Sigmoid colon (tissue), 7 donors: Measurements from ENCODE around the gene KCNIP4. TPM values are rescaled to one million over a fixed set of nuclear protein-coding genes. Genes with fewer than 3 reads are reported as not detected.

Source experiments
- DNase-seq: peaks from one replicate; pipeline ENCODE4 v3.0.0-alpha.2; 2019
- H3K27ac ChIP-seq, 4 donors: fragments of 200-600 bp; sonication (generic); one replicate each; pipeline ENCODE4 v1.5.1; 2016 to 2019; ENCODE audit warnings: mild to moderate bottlenecking in 1 of 4
- H3K27me3 ChIP-seq, 3 donors: fragments of 200-600 bp; sonication (generic); one replicate each; pipeline ENCODE4 v1.5.1; 2019; ENCODE audit warnings: mild to moderate bottlenecking in 1 of 3
- H3K36me3 ChIP-seq, 4 donors: fragments of 200-600 bp; sonication (generic); one replicate each; pipeline ENCODE4 v1.5.1; 2016 to 2019
- H3K4me1 ChIP-seq, 4 donors: fragments of 200-600 bp; sonication (generic); one replicate each; pipeline ENCODE4 v1.5.1; 2017 to 2019
- H3K4me3 ChIP-seq, 4 donors: fragments of 200-600 bp; sonication (generic); one replicate each; pipeline ENCODE4 v1.5.1; 2017 to 2019; ENCODE audit warnings: mild to moderate bottlenecking in 2 of 4, moderate library complexity in 1 of 4
- H3K9me3 ChIP-seq, 4 donors: fragments of 200-600 bp in 3 of 4; sonication (generic) in 3 of 4; one replicate each; pipeline versions ENCODE4 v1.5.1 to v1.6.1; 2013 to 2019
- CTCF ChIP-seq, 4 experiments: fragments of 450-650 bp in 3 of 4; fragments of 200-600 bp in 1 of 4; IDR thresholded peaks; one replicate each; pipeline ENCODE4 v1.5.1; 2016 to 2019; ENCODE audit warnings: antibody characterized with exemption in 4 of 4, mild to moderate bottlenecking in 3 of 4, moderate library complexity in 2 of 4
- EP300 ChIP-seq, 4 donors: sonication (generic); formaldehyde crosslinking; IDR thresholded peaks; one replicate each; pipeline ENCODE4 v1.6.1; 2017; ENCODE audit warnings: antibody characterized with exemption in 4 of 4
- POLR2A ChIP-seq, 2 donors: fragments of 450-650 bp; IDR thresholded peaks; one replicate each; pipeline ENCODE4 v1.6.1; 2016; ENCODE audit warnings: antibody characterized with exemption in 2 of 2, mild to moderate bottlenecking in 2 of 2, moderate library complexity in 2 of 2
- POLR2AphosphoS5 ChIP-seq, 4 donors: sonication (generic); formaldehyde crosslinking; IDR thresholded peaks; one replicate each; pipeline ENCODE4 v1.6.1; 2017; ENCODE audit warnings: antibody characterized with exemption in 4 of 4
- WGBS, 2 donors: extraction: QIAGEN DNeasy Blood & Tissue Kit; methylation state at CpG; one replicate each; pipeline ENCODE4 v1.1.7; 2013; 5-methylcytosine and 5-hydroxymethylcytosine counted together
- intact Hi-C: fragments of 100-400 bp; cut with DNase I; formaldehyde crosslinking; loops from one replicate; pipeline ENCODE4 v1.15.1; 2023
- polyA plus RNA-seq, 3 donors: library from polyadenylated mRNA; stranded (reverse); fragments of 200-250 nt; gene quantifications; one replicate each; pipeline ENCODE4 v1.2.3, GENCODE V29; 2013
- total RNA-seq, 4 donors: library from RNA; depleted of rRNA; stranded (reverse); fragments of >200 nt; gene quantifications; one replicate each; pipeline ENCODE4 v1.1.0, GENCODE V29; 2016
- donor health status: healthy with polysubstance abuse.
- donor health status: Bipolar disorder and iron deficiency.
- donor health status: healthy.

The KCNIP4 gene
- total and polyA plus RNA-seq, 7 donors, result 0.60 to 28.5 (median 14.0) TPM; not detected in 1

GRCh38 chr4:21753084-21753760 lies 195.3 kb downstream of the KCNIP4 start:
- Histone ChIP-seq H3K4me1 (peaks cover 0 to 12% (median 9%) of the 10 kb centered on the region in 4 donors), H3K4me3 (no peak overlapping the region), H3K27me3 (no peaks in the 10 kb centered on the region), H3K27ac (no peak overlapping the region), H3K36me3 (no peaks in the 10 kb centered on the region), H3K9me3 (no peaks in the 10 kb centered on the region)
- DNase-seq, result no peak
- TF ChIP-seq POLR2AphosphoS5 (IDR thresholded peaks at IDR 0.05), result no peak
- TF ChIP-seq CTCF (IDR thresholded peaks at IDR 0.05), result no peak
- no peak for TF ChIP-seq EP300 (IDR thresholded peaks at IDR 0.05)
- no peak for TF ChIP-seq POLR2A (IDR thresholded peaks at IDR 0.05)
- WGBS, 2 donors, result 91 to 92% methylated on average over 3 of the region's 3 CpGs
- intact Hi-C loops, result no loop called here

- H3K36me3 ChIP-seq, result no peaks in the 10 kb centered on the region
- DNase-seq, result no peak
- no peaks in the 10 kb centered on the region for H3K9me3 ChIP-seq
- H3K4me3 ChIP-seq, result no peak overlapping the region
- H3K27me3 ChIP-seq, result no peaks in the 10 kb centered on the region
- intact Hi-C loops, result no loop called here
- H3K4me1 ChIP-seq, result peaks cover 0 to 12% (median 9%) of the 10 kb centered on the region in 4 donors
- no peak overlapping the region for H3K27ac ChIP-seq
- TF ChIP-seq POLR2AphosphoS5 (IDR thresholded peaks at IDR 0.05) (no peak), POLR2A (IDR thresholded peaks at IDR 0.05) (no peak), CTCF (IDR thresholded peaks at IDR 0.05) (no peak), EP300 (IDR thresholded peaks at IDR 0.05) (no peak)
Measured at GRCh38 chr4:21752616-21753015, 196.0 kb downstream of the KCNIP4 start.

GRCh38 chr4:21749924-21750323 lies 198.6 kb downstream of the KCNIP4 start:
- no peaks in the 10 kb centered on the region for H3K36me3 ChIP-seq
- 81 to 88% methylated on average over 3 of the region's 3 CpGs for WGBS, 2 donors
- intact Hi-C loops, result no loop called here
- H3K27ac ChIP-seq, result no peak overlapping the region
- peaks cover 0 to 12% (median 9%) of the 10 kb centered on the region in 4 donors for H3K4me1 ChIP-seq
- H3K4me3 ChIP-seq, result no peak overlapping the region
- H3K27me3 ChIP-seq, result no peaks in the 10 kb centered on the region
- DNase-seq, result no peak
- TF ChIP-seq POLR2AphosphoS5 (IDR thresholded peaks at IDR 0.05), result no peak
- TF ChIP-seq CTCF (IDR thresholded peaks at IDR 0.05), result no peak
- TF ChIP-seq EP300 (IDR thresholded peaks at IDR 0.05), result no peak
- TF ChIP-seq POLR2A (IDR thresholded peaks at IDR 0.05), result no peak
- H3K9me3 ChIP-seq, result no peaks in the 10 kb centered on the region

GRCh38 chr4:21749412-21749811 lies 199.2 kb downstream of the KCNIP4 start:
- Histone ChIP-seq H3K27ac (no peak overlapping the region), H3K27me3 (no peaks in the 10 kb centered on the region), H3K9me3 (no peaks in the 10 kb centered on the region), H3K4me1 (peaks cover 0 to 12% (median 9%) of the 10 kb centered on the region in 4 donors), H3K36me3 (no peaks in the 10 kb centered on the region), H3K4me3 (no peak overlapping the region)
- DNase-seq, result no peak
- intact Hi-C loops, result no loop called here
- TF ChIP-seq POLR2AphosphoS5 (IDR thresholded peaks at IDR 0.05), result no peak
- TF ChIP-seq EP300 (IDR thresholded peaks at IDR 0.05), result no peak
- no peak for TF ChIP-seq POLR2A (IDR thresholded peaks at IDR 0.05)
- no peak for TF ChIP-seq CTCF (IDR thresholded peaks at IDR 0.05)
- WGBS, 2 donors, result 78 to 90% methylated on average over 4 of the region's 4 CpGs

GRCh38 chr4:21744046-21744445 lies 204.5 kb downstream of the KCNIP4 start:
- no peak for DNase-seq
- no peaks in the 10 kb centered on the region for H3K9me3 ChIP-seq
- no peaks in the 10 kb centered on the region for H3K36me3 ChIP-seq
- TF ChIP-seq EP300 (IDR thresholded peaks at IDR 0.05), result no peak
- no peak for TF ChIP-seq POLR2A (IDR thresholded peaks at IDR 0.05)
- no peak for TF ChIP-seq POLR2AphosphoS5 (IDR thresholded peaks at IDR 0.05)
- no peak for TF ChIP-seq CTCF (IDR thresholded peaks at IDR 0.05)
- no peaks in the 10 kb centered on the region for H3K4me1 ChIP-seq
- intact Hi-C loops, result no loop called here
- no peak overlapping the region for H3K27ac ChIP-seq
- no peaks in the 10 kb centered on the region for H3K27me3 ChIP-seq
- H3K4me3 ChIP-seq, result no peak overlapping the region
